GM13977 (cell line): ENCODE data around the gene DPH1.

Experiments used
- DNase-seq: peaks from one replicate; pipeline ENCODE4 v3.0.0; 2012; ENCODE audit warnings: low spot score
- in situ Hi-C: fragments of 300-500 bp; cut with MboI; formaldehyde crosslinking; loops from one replicate; pipeline ENCODE4 v1.12.0; 2022; ENCODE audit warnings: low sequenced_read_pairs, low pct_unique_long_range_greater_than_20kb, mixed read lengths, inconsistent platforms; ENCODE audit not compliant: unreplicated experiment
- TF ChIP-seq, protein P1 (sequence below): IDR thresholded peaks from 2 replicates; pipeline ENCODE4 v1.5.1; 2012; ENCODE audit warnings: mild to moderate bottlenecking, control low read depth; ENCODE audit not compliant: insufficient read depth; ENCODE audit errors: extremely low read depth, missing control alignments

DPH1 gene

DNA sequence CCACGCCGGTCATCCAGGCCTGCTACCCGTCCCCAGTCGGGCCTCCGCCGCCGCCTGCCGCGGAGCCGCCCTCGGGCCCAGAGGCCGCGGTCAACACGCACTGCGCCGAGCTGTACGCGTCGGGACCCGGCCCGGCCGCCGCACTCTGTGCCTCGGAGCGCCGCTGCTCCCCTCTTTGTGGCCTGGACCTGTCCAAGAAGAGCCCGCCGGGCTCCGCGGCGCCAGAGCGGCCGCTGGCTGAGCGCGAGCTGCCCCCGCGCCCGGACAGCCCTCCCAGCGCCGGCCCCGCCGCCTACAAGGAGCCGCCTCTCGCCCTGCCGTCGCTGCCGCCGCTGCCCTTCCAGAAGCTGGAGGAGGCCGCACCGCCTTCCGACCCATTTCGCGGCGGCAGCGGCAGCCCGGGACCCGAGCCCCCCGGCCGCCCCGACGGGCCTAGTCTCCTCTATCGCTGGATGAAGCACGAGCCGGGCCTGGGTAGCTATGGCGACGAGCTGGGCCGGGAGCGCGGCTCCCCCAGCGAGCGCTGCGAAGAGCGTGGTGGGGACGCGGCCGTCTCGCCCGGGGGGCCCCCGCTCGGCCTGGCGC lies 27.3 kb downstream of the DPH1 start:
- DNase-seq, result no peak
- in situ Hi-C loops, result no loop called here
- TF ChIP-seq, protein P1, sequence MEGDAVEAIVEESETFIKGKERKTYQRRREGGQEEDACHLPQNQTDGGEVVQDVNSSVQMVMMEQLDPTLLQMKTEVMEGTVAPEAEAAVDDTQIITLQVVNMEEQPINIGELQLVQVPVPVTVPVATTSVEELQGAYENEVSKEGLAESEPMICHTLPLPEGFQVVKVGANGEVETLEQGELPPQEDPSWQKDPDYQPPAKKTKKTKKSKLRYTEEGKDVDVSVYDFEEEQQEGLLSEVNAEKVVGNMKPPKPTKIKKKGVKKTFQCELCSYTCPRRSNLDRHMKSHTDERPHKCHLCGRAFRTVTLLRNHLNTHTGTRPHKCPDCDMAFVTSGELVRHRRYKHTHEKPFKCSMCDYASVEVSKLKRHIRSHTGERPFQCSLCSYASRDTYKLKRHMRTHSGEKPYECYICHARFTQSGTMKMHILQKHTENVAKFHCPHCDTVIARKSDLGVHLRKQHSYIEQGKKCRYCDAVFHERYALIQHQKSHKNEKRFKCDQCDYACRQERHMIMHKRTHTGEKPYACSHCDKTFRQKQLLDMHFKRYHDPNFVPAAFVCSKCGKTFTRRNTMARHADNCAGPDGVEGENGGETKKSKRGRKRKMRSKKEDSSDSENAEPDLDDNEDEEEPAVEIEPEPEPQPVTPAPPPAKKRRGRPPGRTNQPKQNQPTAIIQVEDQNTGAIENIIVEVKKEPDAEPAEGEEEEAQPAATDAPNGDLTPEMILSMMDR, result no peak

GRCh38 chr17:2057760-2058585 lies 28.0 kb downstream of the DPH1 start:
- in situ Hi-C loops, result no loop called here
- TF ChIP-seq, protein P1, result no peak
- no peak for DNase-seq

DNA sequence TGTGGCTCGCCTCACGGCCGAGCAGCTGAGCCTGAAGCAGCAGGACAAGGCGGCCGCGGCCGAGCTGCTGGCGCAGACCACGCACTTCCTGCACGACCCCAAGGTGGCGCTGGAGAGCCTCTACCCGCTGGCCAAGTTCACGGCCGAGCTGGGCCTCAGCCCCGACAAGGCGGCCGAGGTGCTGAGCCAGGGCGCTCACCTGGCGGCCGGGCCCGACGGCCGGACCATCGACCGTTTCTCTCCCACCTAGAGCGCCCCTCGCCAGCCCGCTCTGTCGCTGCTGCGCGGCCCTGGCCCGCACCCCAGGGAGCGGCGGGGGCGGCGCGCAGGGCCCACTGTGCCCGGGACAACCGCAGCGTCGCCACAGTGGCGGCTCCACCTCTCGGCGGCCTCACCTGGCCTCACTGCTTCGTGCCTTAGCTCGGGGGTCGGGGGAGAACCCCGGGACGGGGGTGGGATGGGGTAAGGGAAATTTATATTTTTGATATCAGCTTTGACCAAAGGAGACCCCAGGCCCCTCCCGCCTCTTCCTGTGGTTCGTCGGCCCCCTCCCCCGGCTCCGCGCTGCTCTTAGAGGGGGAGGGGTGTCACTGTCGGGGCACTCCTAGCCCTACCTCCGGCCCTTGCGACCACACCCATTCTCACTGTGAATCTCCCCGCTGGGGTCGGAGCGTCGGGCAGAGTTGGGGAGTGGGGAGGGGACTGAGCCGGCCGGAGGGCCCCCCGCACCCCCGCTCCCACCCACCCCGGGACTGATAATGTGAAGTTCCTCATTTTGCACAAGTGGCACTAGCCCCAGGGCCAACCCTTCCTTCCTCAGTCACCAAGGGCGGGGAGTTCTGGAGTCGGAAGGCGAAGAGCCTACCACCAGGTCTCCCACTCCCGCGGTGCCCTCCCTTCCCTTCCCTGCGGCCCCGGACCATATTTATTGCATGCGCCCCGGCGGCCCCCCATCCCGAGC lies 28.9 kb downstream of the DPH1 start:
- in situ Hi-C loops, result no loop called here

GRCh38 chr17:2059547-2060384 lies 29.8 kb downstream of the DPH1 start:
- in situ Hi-C loops, result loop anchor here (10.0 kb wide), 1 partner anchor 185 kb away; no protein-coding TSS in a partner anchor
- DNase-seq, result no peak
- TF ChIP-seq, protein P1, result no peak

More for the DNA sequence above, 28.9 kb downstream of the DPH1 start:
- TF ChIP-seq, protein P1, result peak; percentile 97
- DNase-seq, result peak; percentile 89

GRCh38 chr17:2060385-2060658 lies 30.4 kb downstream of the DPH1 start:
- TF ChIP-seq, protein P1, result no peak
- no peak for DNase-seq
- in situ Hi-C loops, result loop anchor here (10.0 kb wide), 1 partner anchor 184 kb away; no protein-coding TSS in a partner anchor
